Nephron (organoid): ENCODE data around the gene GPR17.
A peak's percentile ranks its signal among the peaks of the same experiment; 100 is the strongest.

Experiments used
- H3K27ac Mint-ChIP-seq, 3 experiments: 2 replicates each; pipeline ENCODE4 v1.8.0; 2020; ENCODE audit warnings: mixed read lengths in 3 of 3, mild to moderate bottlenecking in 2 of 3, moderate library complexity in 1 of 3
- H3K27me3 Mint-ChIP-seq: 2 replicates; pipeline ENCODE4 v1.8.0; 2021; ENCODE audit warnings: low read depth, mild to moderate bottlenecking, moderate library complexity, mixed read lengths
- H3K36me3 Mint-ChIP-seq: 2 replicates; pipeline ENCODE4 v1.8.0; 2020; ENCODE audit warnings: low read depth, mixed read lengths
- H3K4me1 Mint-ChIP-seq: 2 replicates; pipeline ENCODE4 v1.8.0; 2020; ENCODE audit warnings: mixed read lengths
- H3K4me3 Mint-ChIP-seq, 3 experiments: 2 replicates each; pipeline ENCODE4 v1.8.0; 2020; ENCODE audit warnings: mild to moderate bottlenecking in 3 of 3, mixed read lengths in 3 of 3, moderate library complexity in 2 of 3
- H3K9me3 Mint-ChIP-seq: 2 replicates; pipeline ENCODE4 v1.8.0; 2020; ENCODE audit warnings: mixed read lengths
- CTCF ChIP-seq, 3 experiments: fragments of 200-600 bp; sonication (generic); IDR thresholded peaks; one replicate each; pipeline ENCODE4 v1.5.0; 2021; ENCODE audit warnings: antibody characterized with exemption in 3 of 3; ENCODE audit not compliant: unreplicated experiment in 3 of 3

Gene GPR17

GRCh38 chr2:127626917-127627739, 18.8 kb upstream of the GPR17 start:
- no peak overlapping the region for H3K27ac Mint-ChIP-seq
- H3K4me1 Mint-ChIP-seq: no peaks in the 10 kb centered on the region
- no peak overlapping the region for H3K4me3 Mint-ChIP-seq
- TF ChIP-seq CTCF (IDR thresholded peaks at IDR 0.05; ENCODE audit: unreplicated experiment in 3 of 3): no peak
- H3K27me3 Mint-ChIP-seq: peaks cover 6% of the 10 kb centered on the region
- no peaks in the 10 kb centered on the region for H3K9me3 Mint-ChIP-seq
- no peaks in the 10 kb centered on the region for H3K36me3 Mint-ChIP-seq

GRCh38 chr2:127627740-127628571, 18.0 kb upstream of the GPR17 start:
- no peak overlapping the region for H3K4me3 Mint-ChIP-seq
- TF ChIP-seq CTCF (IDR thresholded peaks at IDR 0.05; ENCODE audit: unreplicated experiment in 3 of 3): no peak
- H3K27me3 Mint-ChIP-seq: peaks cover 4% of the 10 kb centered on the region
- H3K36me3 Mint-ChIP-seq: no peaks in the 10 kb centered on the region
- no peaks in the 10 kb centered on the region for H3K4me1 Mint-ChIP-seq
- no peaks in the 10 kb centered on the region for H3K9me3 Mint-ChIP-seq
- H3K27ac Mint-ChIP-seq: no peak overlapping the region

GRCh38 chr2:127628767-127629614, 17.0 kb upstream of the GPR17 start:
- Mint-ChIP-seq H3K36me3 (no peaks in the 10 kb centered on the region), H3K4me1 (no peaks in the 10 kb centered on the region), H3K27me3 (peaks cover 4% of the 10 kb centered on the region), H3K9me3 (no peaks in the 10 kb centered on the region), H3K27ac (no peak overlapping the region), H3K4me3 (no peak overlapping the region)
- no peak for TF ChIP-seq CTCF (IDR thresholded peaks at IDR 0.05; ENCODE audit: unreplicated experiment in 3 of 3)

- Mint-ChIP-seq H3K4me1 (no peaks in the 10 kb centered on the region), H3K4me3 (no peak overlapping the region), H3K27me3 (peaks cover 4% of the 10 kb centered on the region), H3K27ac (no peak overlapping the region), H3K36me3 (no peaks in the 10 kb centered on the region), H3K9me3 (no peaks in the 10 kb centered on the region)
- TF ChIP-seq CTCF (IDR thresholded peaks at IDR 0.05; ENCODE audit: unreplicated experiment in 3 of 3): no peak
Observed at GRCh38 chr2:127629637-127630036, 16.3 kb upstream of the GPR17 start.

GRCh38 chr2:127630096-127630863, 15.7 kb upstream of the GPR17 start:
- Mint-ChIP-seq H3K9me3 (no peaks in the 10 kb centered on the region), H3K27ac (peak overlapping the region in 1 of 3 experiments; percentile 21), H3K4me1 (no peaks in the 10 kb centered on the region), H3K4me3 (no peak overlapping the region), H3K36me3 (no peaks in the 10 kb centered on the region), H3K27me3 (peaks cover 4% of the 10 kb centered on the region)
- no peak for TF ChIP-seq CTCF (IDR thresholded peaks at IDR 0.05; ENCODE audit: unreplicated experiment in 3 of 3)
